GM18873 (cell line): ENCODE measurements around the gene IQGAP1.
"Not testable (repeated sequence)": the region's sequence is repeated elsewhere in the genome, so short reads cannot be mapped to it uniquely, and the experiment has no call there.

ENCODE experiments used
- ATAC-seq: cut with Tn5 transposase; IDR thresholded peaks from one replicate; pipeline ENCODE4 v1.9.1; 2021; ENCODE audit warnings: mild to moderate bottlenecking, moderate library complexity, moderate number of reproducible peaks; ENCODE audit not compliant: unreplicated experiment, low FRiP score

IQGAP1 gene

DNA sequence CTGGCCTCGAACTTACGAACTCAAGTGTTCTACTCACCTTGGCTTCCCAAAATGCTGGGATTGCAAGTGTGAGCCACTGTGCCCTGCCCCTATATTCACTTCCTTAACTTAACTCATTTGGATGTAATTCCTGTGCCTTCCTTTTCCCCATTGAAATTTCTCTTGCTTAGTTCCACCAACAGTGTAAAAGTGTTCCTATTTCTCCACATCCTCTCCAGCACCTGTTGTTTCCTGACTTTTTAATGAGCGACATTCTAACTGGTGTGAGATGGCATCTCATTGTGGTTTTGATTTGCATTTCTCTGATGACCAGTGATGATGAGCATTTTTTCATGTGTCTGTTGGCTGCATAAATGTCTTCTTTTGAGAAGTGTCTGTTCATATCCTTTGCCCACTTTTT, 21.5 kb downstream of the IQGAP1 start:
- not testable (repeated sequence) for ATAC-seq

DNA sequence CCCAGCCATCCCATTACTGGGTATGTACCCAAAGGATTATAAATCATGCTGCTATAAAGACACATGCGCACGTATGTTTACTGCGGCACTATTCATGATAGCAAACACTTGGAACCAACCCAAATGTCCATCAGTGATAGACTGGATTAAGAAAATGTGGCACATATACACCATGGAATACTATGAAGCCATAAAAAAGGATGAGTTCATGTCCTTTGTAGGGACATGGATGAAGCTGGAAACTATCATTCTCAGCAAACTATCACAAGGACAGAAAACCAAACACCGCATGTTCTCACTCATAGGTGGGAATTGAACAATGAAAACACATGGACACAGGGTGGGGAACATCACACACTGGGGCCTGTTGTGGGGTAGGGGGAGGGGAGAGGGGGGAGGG, 22.3 kb downstream of the IQGAP1 start:
- ATAC-seq: not testable (repeated sequence)

DNA sequence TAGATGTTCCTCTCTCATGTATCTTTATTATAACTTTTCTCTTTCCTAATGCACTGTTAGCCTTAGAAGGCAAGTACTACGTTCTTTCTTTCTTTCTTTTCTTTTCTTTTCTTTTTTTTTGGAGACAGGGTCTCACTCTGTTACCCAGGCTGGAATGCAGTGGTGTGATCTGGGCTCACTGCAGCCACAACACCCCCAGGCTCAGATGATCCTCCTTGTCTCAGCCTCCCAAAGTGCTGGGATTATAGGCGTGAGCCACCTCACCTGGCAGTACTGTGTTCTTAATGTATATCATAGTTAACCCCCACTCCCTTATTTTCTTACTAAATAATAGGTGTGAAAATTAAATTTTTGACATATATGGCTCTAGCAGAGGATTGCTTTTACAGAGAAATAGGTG, 23.1 kb downstream of the IQGAP1 start:
- ATAC-seq: no peak

DNA sequence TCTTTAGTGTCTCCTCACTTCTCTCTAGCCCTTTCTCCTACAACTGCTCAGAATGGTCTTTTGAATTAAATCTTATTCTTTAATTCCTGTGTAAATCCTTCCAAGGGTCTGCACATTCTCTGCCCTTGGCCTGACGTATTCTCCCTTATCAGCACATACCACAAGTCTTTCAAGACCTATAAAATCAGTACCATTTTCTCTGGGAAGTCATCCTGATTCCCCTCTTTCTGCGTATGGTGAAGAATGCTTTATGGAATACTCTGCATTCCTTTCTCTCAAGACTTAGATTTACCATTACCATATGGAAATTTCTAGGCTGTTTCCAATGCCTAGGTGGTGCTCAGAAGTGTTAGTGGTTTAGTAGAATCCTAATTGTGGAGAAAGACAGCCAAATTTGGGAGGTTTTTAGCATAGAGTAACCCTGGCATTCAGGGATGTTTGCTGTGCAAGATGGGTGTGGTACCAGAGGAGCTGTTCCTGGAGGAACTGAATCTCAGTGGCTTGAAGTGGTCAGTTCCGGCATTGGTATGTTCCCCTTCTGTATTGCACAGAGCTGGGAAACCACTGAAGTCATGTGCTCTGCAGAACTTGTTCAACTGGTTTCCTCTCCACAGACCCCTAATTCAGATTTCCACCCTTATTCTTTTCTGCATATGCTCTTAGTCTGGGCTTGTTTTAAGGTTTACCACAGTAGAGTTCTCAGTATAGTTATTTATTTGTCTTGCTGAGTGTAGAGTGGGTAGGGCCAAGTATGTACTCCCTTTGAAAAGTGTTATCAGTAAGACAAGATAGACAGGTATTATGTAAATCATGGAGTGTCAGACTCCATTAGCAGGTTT, 24.5 kb downstream of the IQGAP1 start:
- ATAC-seq: peak; percentile 82

DNA sequence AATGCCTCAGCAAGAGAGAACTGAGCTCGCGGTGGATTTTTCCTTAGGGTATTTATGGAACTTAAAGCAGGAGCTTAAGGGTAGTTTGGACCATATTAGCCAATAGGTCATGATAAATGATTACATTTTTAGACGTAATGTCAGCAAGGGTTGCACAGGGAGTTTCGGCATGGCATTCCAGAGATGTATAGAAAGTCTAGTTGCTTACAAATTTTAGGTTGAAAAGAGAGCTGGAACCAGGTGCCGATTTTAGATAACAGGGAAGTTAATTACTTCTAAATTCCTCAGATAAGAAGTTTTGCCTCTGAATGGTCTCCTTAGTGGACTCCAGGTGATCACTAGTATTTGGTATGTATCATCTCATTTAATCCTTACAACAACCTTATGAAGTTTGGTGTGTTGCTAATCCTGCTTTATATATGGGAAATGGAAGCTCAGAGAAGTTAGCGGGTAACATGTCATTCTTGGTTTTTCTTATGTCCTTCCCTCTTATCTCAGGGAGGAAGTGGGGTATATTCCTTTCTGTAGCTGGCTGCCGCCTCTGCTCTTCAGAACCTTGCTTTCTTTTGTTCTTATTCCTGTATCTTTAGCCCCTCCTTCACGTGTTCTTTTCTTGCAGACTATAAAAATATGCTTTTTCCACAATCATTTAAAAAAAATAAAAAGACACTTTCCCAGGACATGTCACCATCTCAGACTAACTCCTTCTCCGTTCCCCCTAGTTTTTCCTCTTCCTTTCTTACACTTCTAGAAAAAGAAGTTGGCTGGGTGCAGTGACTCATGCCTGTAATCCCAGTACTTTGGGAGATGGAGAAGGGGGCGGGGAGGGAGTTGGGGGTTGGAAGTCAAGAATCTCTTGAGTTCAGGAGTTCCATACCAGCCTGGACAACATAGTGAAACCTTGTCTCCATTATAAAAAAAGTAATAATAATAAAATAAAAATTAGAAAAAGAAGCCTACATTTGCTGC, 25.7 kb downstream of the IQGAP1 start:
- no peak for ATAC-seq

DNA sequence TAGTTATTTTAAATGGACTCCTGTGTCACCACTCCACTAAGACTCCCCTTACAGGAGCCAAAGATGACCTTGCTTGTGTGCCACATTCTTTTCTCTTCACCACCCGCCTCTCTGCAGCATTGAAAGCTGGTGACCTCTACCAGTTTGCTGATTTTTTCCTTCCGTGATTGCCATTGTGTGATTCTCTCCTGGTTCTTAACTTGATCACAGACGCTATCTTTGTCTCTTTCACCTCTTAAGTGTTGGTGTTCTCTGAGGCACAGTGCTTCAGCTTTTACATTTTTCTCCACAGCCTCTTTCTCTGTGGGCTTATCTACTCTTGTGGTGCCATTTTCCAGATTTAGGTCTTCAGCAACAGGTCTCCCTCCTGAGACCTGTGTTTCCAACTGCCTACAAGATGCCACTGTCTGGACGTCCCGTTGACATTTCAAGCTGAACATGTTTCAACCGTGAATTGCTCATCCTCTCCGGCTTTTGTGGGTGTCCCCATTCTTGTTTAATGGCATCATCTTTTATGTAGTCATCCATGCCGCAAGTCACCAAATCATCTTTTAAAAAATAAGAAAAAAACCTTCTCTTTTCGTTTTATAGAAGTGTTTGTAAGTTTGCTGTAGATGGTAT, 26.5 kb downstream of the IQGAP1 start:
- ATAC-seq: no peak

DNA sequence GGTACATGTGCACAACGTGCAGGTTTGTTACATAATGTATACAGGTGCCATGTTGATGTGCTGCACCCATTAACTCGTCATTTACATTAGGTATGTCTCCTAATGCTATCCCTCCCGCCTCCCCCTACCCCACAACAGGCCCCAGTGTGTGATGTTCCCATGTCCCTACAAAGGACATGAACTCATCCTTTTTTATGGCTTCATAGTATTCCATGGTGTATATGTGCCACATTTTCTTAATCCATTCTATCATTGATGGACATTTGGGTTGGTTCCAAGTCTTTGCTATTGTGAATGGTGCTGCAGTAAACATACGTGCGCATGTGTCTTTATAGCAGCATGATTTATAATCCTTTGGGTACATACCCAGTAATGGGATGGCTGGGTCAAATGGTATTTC, 28.0 kb downstream of the IQGAP1 start:
- not testable (repeated sequence) for ATAC-seq

DNA sequence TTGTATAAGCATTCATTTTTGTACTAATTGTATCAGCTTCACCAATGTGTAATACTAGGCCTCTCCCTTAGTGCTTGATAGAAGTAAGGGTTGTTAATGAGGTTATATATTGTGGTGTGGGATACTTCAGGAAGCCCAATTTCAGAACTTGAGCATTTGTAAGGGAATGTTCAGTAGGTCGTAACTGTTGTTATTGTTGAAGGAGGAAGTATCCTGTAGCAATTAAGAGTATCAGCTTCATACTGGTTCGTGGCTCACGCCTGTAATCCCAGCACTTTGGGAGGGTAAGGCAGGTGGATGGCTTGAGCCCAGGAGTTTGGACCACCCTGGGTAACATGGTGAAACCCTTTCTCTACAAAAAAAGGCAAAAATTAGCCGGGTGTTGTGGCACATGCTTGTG, 30.6 kb downstream of the IQGAP1 start:
- no peak for ATAC-seq

DNA sequence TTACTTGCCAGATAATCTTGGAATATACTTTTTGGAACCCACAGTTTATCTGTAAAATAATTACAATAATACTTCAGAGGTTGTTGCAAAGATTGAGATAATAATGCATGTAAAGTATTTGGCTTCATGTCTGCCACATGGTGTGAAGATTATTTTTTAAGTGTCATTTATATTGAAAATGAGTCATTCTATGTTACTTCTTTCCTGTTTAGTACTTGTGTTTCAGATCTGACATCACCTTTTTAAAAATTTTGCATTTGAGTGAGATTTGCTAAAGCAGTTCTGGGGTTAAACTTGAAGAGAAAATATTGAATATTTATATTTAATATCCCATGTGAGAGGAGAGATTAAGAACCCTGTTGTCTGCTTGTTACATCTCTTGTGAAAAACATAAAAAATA, 31.2 kb downstream of the IQGAP1 start:
- ATAC-seq: no peak

DNA sequence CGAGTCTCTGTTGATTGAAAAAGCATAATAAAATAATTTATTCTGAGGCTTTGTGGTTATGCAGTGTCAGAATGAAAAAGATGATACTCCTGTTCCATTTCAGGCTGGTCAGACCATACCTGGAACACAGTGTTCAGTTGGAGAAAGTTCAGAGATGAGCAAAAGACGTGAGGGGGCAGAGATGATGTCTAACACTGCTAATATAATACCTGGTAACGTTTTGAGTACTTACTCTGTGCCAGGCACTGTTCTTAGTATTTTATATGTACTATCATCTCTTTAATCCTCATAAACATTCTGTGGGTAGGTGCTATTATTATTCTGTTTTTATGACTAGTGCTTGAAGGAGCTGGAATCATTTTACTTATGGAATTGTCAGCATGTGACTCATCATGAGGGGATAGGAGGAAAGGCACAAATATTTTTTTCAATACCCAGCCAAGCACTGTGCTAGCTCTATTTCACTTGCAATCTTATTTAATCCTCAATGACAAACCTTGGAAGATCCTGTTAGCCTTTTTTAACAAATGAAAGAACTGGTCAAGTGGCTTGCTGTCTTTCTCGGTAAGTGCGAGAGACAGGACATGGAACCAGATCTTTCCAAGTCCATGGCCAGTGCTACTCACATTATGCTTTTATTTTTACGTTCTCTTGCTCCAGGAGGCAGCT, 31.8 kb downstream of the IQGAP1 start:
- no peak for ATAC-seq

DNA sequence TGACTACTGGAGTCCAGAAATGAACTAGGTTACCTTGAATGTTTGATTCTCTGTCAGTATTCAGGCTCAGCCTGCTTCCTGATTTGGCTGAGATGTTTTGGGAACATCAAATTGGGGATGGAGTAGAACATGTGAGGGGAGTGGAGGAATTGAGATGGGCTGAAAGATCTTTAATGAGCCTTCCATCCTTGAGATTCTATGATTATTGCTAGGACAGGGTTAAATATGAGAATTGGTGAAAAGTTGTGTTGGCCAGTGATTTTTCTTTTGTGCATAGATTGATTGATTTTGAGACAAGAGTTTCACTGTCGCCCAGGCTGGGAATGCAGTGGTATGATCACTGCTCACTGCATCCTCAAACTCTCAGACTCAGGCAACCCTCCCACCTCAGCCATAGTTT, 32.4 kb downstream of the IQGAP1 start:
- no peak for ATAC-seq

DNA sequence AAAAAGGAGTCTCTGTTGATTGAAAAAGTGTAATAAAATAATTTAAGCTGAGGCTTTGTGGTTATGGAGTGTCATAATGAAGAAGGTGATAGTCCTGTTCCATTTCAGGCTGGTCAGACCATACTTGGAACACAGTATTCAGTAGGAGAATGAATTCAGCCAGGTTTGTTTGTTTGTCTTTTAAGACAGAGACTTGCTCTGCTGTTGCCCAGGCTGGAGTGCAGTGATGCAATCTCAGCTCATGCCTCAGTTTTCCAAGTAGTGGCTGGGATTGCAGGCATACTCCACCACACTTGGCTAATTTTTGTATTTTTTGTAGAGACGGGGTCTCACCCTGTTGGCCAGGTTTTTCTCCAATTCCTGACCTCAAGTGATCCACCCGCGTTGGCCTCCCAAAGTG, 33.5 kb downstream of the IQGAP1 start:
- ATAC-seq: no peak

DNA sequence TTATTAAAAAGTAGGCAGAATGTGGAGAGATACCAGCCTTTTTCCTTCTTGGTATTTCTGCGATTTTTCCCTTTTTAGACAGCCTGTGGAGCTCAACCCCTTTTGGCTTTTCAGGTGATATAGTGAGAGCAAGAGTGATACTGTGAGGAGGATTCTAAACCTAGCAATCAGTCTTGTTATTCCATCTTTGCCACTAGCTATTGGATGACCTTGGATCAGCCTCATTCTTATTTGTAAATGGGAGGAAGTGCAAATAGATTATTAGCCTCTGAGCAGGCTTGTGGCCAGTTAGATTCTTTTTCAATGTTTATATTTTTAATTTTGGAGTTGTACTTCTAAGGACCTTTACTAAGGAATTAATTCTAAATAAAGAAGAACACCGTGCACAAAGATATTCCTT, 34.0 kb downstream of the IQGAP1 start:
- no peak for ATAC-seq

DNA sequence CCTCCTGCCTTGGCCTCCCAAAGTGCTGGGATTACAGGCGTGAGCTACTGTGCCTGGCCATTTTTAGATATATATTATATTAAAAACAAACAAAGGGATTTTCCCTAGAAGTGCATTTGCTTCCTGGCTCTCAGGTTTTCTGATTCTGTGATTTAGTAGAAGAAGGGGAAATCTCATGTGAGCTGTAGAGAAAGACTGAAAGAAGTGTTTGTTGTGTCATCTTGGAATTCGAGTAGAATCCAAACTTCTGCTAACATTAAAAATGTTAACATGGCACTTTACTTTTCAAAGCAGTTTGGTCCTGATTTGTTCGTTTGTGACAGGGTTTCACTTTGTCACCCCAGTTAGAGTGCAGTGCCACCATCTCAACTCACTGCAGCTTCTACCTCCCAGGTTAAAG, 34.9 kb downstream of the IQGAP1 start:
- ATAC-seq: no peak

DNA sequence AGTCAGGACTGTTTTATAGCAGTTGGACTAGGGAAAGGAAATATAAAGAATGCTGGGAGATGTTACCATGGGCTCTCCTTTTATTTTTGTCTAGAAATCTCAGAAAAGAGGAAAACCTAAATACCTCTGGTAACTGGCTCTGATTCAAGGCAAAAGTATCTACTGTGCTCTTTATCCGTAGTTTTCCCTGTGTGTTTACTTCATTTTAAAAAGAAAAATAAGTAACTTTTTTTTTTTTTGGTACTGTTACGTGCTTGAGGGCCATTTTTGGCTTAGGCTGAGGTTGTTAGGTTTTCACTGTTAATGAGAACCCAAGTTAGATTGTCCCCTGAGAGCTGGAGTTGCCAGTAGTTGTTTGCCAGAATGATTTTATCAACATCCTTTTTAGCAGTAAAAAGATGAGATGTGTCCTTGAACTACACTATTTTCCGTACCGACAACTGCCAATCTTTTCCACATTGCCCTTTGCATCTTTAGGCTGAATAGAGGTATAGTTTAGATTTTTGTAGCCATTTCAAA, 35.8 kb downstream of the IQGAP1 start:
- no peak for ATAC-seq

DNA sequence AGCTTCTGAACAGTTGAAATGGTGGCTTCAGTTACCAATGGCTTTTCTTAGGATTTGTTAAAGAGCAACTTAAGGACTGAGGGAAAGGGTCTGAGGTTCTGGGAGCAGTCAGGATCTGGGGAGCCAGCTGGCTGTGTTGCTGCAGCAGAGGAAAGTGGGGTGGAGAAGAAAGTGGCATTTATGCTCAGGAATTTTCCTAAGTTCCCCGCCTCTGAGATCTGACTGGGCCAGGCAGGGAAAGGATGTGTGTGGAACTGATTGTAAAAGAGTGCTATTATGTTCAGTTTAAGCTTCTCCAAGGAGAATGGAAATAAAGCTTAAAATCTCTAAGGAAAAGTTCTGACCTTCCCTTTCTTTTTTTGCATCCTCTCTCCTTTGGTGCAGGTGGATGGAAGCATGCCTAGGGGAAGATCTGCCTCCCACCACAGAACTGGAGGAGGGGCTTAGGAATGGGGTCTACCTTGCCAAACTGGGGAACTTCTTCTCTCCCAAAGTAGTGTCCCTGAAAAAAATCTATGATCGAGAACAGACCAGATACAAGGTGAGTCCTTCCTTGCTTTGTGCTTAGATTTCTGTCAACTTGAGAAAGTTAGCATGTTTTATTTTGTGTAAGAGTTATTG, 37.8 kb downstream of the IQGAP1 start:
- no peak for ATAC-seq

DNA sequence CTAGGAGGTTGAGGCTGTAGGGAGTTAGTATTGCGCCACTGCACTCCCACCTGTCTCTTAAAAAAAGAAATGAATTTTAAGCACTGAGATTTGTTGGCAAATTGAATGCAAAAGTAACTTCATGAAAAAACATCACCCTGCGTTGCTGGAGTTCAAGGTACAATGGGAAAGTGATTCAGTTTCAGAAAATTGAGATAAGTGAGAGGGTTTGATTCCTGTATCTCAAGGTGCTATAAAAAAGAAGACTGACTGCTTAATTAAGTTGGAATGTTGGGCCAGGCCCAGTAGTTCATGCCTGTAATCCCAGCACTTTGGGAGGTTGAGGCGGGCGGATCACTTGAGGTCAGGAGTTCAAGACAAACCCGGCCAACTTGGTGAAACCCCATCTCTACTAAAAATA, 39.1 kb downstream of the IQGAP1 start:
- ATAC-seq: no peak

DNA sequence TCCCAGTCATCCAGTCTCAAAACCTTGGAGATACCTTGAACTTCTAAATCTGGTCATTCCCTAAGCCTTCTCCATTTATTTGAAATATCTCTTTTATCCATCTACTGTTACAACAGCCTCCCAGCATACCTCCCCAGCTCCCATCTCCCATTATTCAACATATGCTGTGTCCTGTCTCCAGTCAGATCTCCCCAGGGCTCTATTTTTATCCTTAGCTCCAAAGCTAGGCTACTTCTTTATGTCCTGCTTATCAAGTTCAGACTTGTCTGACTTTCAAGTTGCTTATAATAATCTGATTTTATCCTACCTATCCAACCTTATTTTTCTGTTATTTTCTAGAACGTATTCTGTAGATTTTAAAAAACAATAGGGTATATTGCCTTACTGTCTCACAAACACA, 44.2 kb downstream of the IQGAP1 start:
- no peak for ATAC-seq

DNA sequence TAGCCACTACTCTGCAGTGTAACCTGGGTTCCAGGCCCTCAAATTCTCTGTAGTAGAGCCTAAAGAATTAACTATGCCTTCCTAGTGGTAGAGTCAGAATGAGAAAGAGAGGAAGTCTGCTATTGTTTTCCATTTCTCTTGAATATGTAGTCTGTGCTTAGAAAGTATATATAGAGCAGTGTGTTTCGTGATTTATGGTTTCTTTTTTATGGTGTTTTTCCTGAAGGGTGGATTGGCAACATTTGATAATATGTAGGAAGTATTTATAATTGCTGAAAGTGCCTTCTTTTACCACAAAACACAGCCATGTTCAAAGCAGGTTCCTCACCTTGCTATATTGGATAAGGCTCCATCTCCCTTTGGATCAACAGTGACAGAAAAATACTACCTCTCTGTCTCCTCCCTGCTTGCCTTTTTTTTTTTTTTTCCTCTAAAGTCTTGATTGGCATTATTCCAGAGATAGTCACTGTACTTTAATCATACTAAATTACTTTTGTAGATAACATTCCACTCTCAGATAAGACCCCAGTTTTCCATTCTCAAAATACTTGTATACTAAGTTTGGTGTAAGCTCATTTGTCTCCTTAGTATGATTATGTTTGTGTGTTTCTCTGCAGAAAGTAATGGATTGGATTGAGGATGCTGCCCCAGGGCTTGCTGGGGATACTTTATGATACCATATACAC, 47.8 kb downstream of the IQGAP1 start:
- ATAC-seq: no peak
